Measurements from ENCODE around the gene CYB5R3. TPM values are rescaled to one million over a fixed set of nuclear protein-coding genes. Genes with fewer than 3 reads are reported as not detected.

Gene CYB5R3
- polyA plus RNA-seq, 1 of the 3 experiments (the other 2 are of a cell fraction), result 106 TPM

GRCh38 chr22:42646569-42647525, 2.3 kb downstream of the CYB5R3 start:
- 94% methylated on average over 6 of the region's 16 CpGs for WGBS (ENCODE audit: low lambda C conversion rate)
- no peak overlapping the region for H2AFZ ChIP-seq (ENCODE audit: low read depth)
- H3K4me3 ChIP-seq (ENCODE audit: low read depth in 2 of 2, low read length in 1 of 2), result no peak overlapping the region
- H3K79me2 ChIP-seq (ENCODE audit: insufficient read depth), result peaks cover 69% of the 10 kb centered on the region
- H3F3A ChIP-seq (replicated peaks; ENCODE audit: insufficient read depth), result no peaks in the 10 kb centered on the region
- TF ChIP-seq GABPA (IDR thresholded peaks at IDR 0.05; ENCODE audit: low read depth), result no peak
- TF ChIP-seq ELF1 (IDR thresholded peaks at IDR 0.05), result no peak
- no peak for TF ChIP-seq MAX (IDR thresholded peaks at IDR 0.05; ENCODE audit: low read depth)
- no peaks in the 10 kb centered on the region for H3K9me3 ChIP-seq
- H3K9me2 ChIP-seq, result no peaks in the 10 kb centered on the region
- no peak for DNase-seq
- H3K9ac ChIP-seq, result no peak overlapping the region
- ChIA-PET POLR2A (interaction anchor here (1.1 kb wide), 1 partner anchor 32 kb away, joined by 5 read pairs; the partner anchor contains the start of gene POLDIP3), CTCF (interaction anchor here (1.6 kb wide), 1 partner anchor 26 kb away, joined by 5 read pairs; no protein-coding TSS in a partner anchor)
- no peak overlapping the region; a peak in 1 of 4 replicates for H3K27ac ChIP-seq (ENCODE audit: low read depth in 2 of 2, low read length in 1 of 2)
- H3K4me1 ChIP-seq (ENCODE audit: control insufficient read depth in 1 of 2, insufficient read depth in 2 of 2, low read depth in 1 of 2, low read length in 1 of 2), result peaks cover 0 to 6% of the 10 kb centered on the region in 2 experiments; a peak in 1 of 4 replicates
- 0 out of 2 replicates have a peak overlapping the region, but pooled peaks have one; percentile 19 for H3K4me2 ChIP-seq
- H4K20me1 ChIP-seq (ENCODE audit: insufficient read depth), result peaks cover 6% of the 10 kb centered on the region; the same call in 1 of the 2 replicates
- H3K36me3 ChIP-seq (replicated peaks in 1 of 2; ENCODE audit: control insufficient read depth in 1 of 2, insufficient read depth in 2 of 2, low read length in 1 of 2), result no peaks in the 10 kb centered on the region
- no peaks in the 10 kb centered on the region for H3K27me3 ChIP-seq (ENCODE audit: insufficient read depth)

GRCh38 chr22:42645938-42646568, 3.1 kb downstream of the CYB5R3 start:
- Histone ChIP-seq H3K4me2 (no peak overlapping the region), H3K4me1 (ENCODE audit: control insufficient read depth in 1 of 2, insufficient read depth in 2 of 2, low read depth in 1 of 2, low read length in 1 of 2) (peaks cover 0 to 6% of the 10 kb centered on the region in 2 experiments; a peak in 1 of 4 replicates), H3K27me3 (ENCODE audit: insufficient read depth) (no peaks in the 10 kb centered on the region), H3K9me3 (no peaks in the 10 kb centered on the region), H3K9ac (no peak overlapping the region), H3K4me3 (ENCODE audit: low read depth in 2 of 2, low read length in 1 of 2) (no peak overlapping the region), H2AFZ (ENCODE audit: low read depth) (no peak overlapping the region), H3K27ac (ENCODE audit: low read depth in 2 of 2, low read length in 1 of 2) (no peak overlapping the region; a peak in 1 of 4 replicates), H3K9me2 (no peaks in the 10 kb centered on the region), H4K20me1 (ENCODE audit: insufficient read depth) (peaks cover 6% of the 10 kb centered on the region; the same call in 1 of the 2 replicates), H3K79me2 (ENCODE audit: insufficient read depth) (peaks cover 76% of the 10 kb centered on the region), H3K36me3 (replicated peaks in 1 of 2; ENCODE audit: control insufficient read depth in 1 of 2, insufficient read depth in 2 of 2, low read length in 1 of 2) (no peaks in the 10 kb centered on the region), H3F3A (replicated peaks; ENCODE audit: insufficient read depth) (no peaks in the 10 kb centered on the region)
- TF ChIP-seq GATA2 (CRISPR knock-in tag; IDR thresholded peaks at IDR 0.05) (no peak), ELF1 (IDR thresholded peaks at IDR 0.05) (no peak), CTCF (IDR thresholded peaks at IDR 0.05) (no peak), FOXM1 (IDR thresholded peaks at IDR 0.05; ENCODE audit: low read depth) (no peak), NFIC (IDR thresholded peaks at IDR 0.05; ENCODE audit: borderline replicate concordance) (no peak), MXI1 (IDR thresholded peaks at IDR 0.05; ENCODE audit: low read depth, low read length) (no peak), SIN3A (IDR thresholded peaks at IDR 0.05; ENCODE audit: borderline replicate concordance, low read depth, low read length) (no peak)
- CTCF ChIA-PET, result interaction anchor here (1.6 kb wide), 1 partner anchor 25 kb away, joined by 5 read pairs; no protein-coding TSS in a partner anchor
- no CpG with 5 or more reads among the region's 13 CpGs for WGBS (ENCODE audit: low lambda C conversion rate)
- DNase-seq, result no peak
- POLR2A ChIA-PET, result no interaction called here

Measured in SK-N-SH (cell line).